Left cardiac atrium (tissue), 4 donors: ENCODE data around the gene DNAJC8. TPM values are rescaled to one million over a fixed set of nuclear protein-coding genes. Genes with fewer than 3 reads are reported as not detected.

Source experiments
- ATAC-seq, 2 donors: fragments of 200-7000 bp; cut with Tn5 transposase; one replicate each; pipeline ENCODE4 v1.9.1; 2020; ENCODE audit warnings: mild to moderate bottlenecking in 2 of 2, moderate library complexity in 2 of 2
- DNase-seq: peaks from one replicate; pipeline ENCODE4 v3.0.0-alpha.2; 2020
- intact Hi-C, 2 donors: fragments of 100-400 bp; cut with DNase I; formaldehyde crosslinking; loops; one replicate each; pipeline versions ENCODE4 v1.14.1 to v1.15.1; 2022 to 2023
- total RNA-seq, 2 donors: library from RNA; stranded (reverse); fragmentation: NEBNext Ultra II Directional; extraction: Animal tissue kit (Norgen Biotek cat#: 25700); gene quantifications; one replicate each; pipeline ENCODE4 v1.2.1, GENCODE V29; 2021
- donor health status: DM: no; HTN: yes; CAD: no.
- donor health status: DM: no; HTN: yes; CAD: no; lungs with severe emphysema.
- donor health status: DM: yes; HTN: yes; CAD: no.
- donor health status: Dilated cardiomyopathy.

Gene DNAJC8
- total RNA-seq, 2 donors from 2014 or later, result 59.6 to 62.1 TPM

GRCh38 chr1:28178690-28179485 lies 53.9 kb downstream of the DNAJC8 start:
- ATAC-seq (no peak), DNase-seq (no peak)
- intact Hi-C loops, result no loop called here

- intact Hi-C loops, result no loop called here
- peak; percentile 11 to 45 for ATAC-seq
- DNase-seq, result no peak
These were observed 56.0 kb downstream of the DNAJC8 start, which contains the start of gene PTAFR for GRCh38 chr1:28176492-28177470. PTAFR (minus strand) TSS chr1:28176690; CDS start chr1:28151021, 25,669 bp downstream.

GRCh38 chr1:28175955-28176485 lies 56.8 kb downstream of the DNAJC8 start:
- DNase-seq (no peak), ATAC-seq (no peak)
- intact Hi-C loops, result no loop called here

- intact Hi-C loops, result no loop called here
- peak in 1 of 2 donors; percentile 16 for ATAC-seq
- no peak for DNase-seq
These were observed 58.9 kb downstream of the DNAJC8 start for GRCh38 chr1:28173980-28174297.

- intact Hi-C loops, result no loop called here
- ATAC-seq, result peak; percentile 5 to 54
- no peak for DNase-seq
These were observed 59.5 kb downstream of the DNAJC8 start for GRCh38 chr1:28173151-28173979.

- DNase-seq (no peak), ATAC-seq (peak; percentile 51 to 52)
- intact Hi-C loops, result no loop called here
These were observed 60.1 kb downstream of the DNAJC8 start for GRCh38 chr1:28172713-28173150.

- ATAC-seq (no peak), DNase-seq (no peak)
- intact Hi-C loops, result no loop called here
These were observed 61.6 kb downstream of the DNAJC8 start for GRCh38 chr1:28171246-28171645.

- intact Hi-C loops, result no loop called here
- ATAC-seq (no peak), DNase-seq (no peak)
These were observed 62.7 kb downstream of the DNAJC8 start for GRCh38 chr1:28170001-28170596.

GRCh38 chr1:28163496-28164161 lies 69.2 kb downstream of the DNAJC8 start:
- ATAC-seq, result peak in 1 of 2 donors; percentile 10
- intact Hi-C loops, result no loop called here
- DNase-seq, result no peak

GRCh38 chr1:28162151-28162550 lies 70.7 kb downstream of the DNAJC8 start:
- intact Hi-C loops, result no loop called here
- ATAC-seq (no peak), DNase-seq (no peak)

- intact Hi-C loops, result no loop called here
- DNase-seq (no peak), ATAC-seq (no peak)
These were observed 71.1 kb downstream of the DNAJC8 start for GRCh38 chr1:28161751-28162150.

- intact Hi-C loops, result no loop called here
- DNase-seq (no peak), ATAC-seq (peak; percentile 61 to 73)
These were observed 72.0 kb downstream of the DNAJC8 start for GRCh38 chr1:28160782-28161266.

GRCh38 chr1:28159680-28160079 lies 73.1 kb downstream of the DNAJC8 start:
- intact Hi-C loops, result no loop called here
- DNase-seq (no peak), ATAC-seq (no peak)

GRCh38 chr1:28159243-28159642 lies 73.6 kb downstream of the DNAJC8 start:
- intact Hi-C loops, result no loop called here
- no peak for ATAC-seq
- no peak for DNase-seq

GRCh38 chr1:28157894-28158293 lies 74.9 kb downstream of the DNAJC8 start:
- intact Hi-C loops, result no loop called here
- DNase-seq (no peak), ATAC-seq (no peak)

- ATAC-seq (no peak), DNase-seq (no peak)
- intact Hi-C loops, result no loop called here
These were observed 76.0 kb downstream of the DNAJC8 start for GRCh38 chr1:28156821-28157220.

- DNase-seq, result no peak
- no peak for ATAC-seq
- intact Hi-C loops, result no loop called here
These were observed 77.2 kb downstream of the DNAJC8 start for GRCh38 chr1:28155628-28156027.

GRCh38 chr1:28154078-28154594 lies 78.7 kb downstream of the DNAJC8 start:
- no peak for DNase-seq
- intact Hi-C loops, result no loop called here
- ATAC-seq, result no peak
